Medulla oblongata (tissue), 1 donor: ENCODE results near the gene NEURL1.
"Not testable (repeated sequence)": the region's sequence is repeated elsewhere in the genome, so short reads cannot be mapped to it uniquely, and the experiment has no call there.

Source experiments
- DNase-seq: peaks from one replicate; pipeline ENCODE4 v3.0.0-alpha.2; 2015; ENCODE audit errors: extremely low spot score

NEURL1 gene

GRCh38 chr10:103493916-103494877 is 692 bp downstream of the NEURL1 start:
- DNase-seq: no peak

- no peak for DNase-seq
Observed at GRCh38 chr10:103495321-103495720, 1.8 kb downstream of the NEURL1 start.

- no peak for DNase-seq
Observed at GRCh38 chr10:103497161-103497915, 3.8 kb downstream of the NEURL1 start.

GRCh38 chr10:103498936-103499638 is 5.6 kb downstream of the NEURL1 start:
- DNase-seq: no peak

GRCh38 chr10:103499881-103500280 is 6.4 kb downstream of the NEURL1 start:
- DNase-seq: no peak

- no peak for DNase-seq
Observed at GRCh38 chr10:103500481-103500880, 7.0 kb downstream of the NEURL1 start.

- no peak for DNase-seq
Observed at GRCh38 chr10:103501186-103501585, 7.7 kb downstream of the NEURL1 start.

- DNase-seq: peak; percentile 7
Observed at GRCh38 chr10:103502849-103503660, 9.6 kb downstream of the NEURL1 start.

GRCh38 chr10:103503777-103504176 is 10.3 kb downstream of the NEURL1 start:
- not testable (repeated sequence) for DNase-seq

- DNase-seq: no peak
Observed at GRCh38 chr10:103504181-103504783, 10.8 kb downstream of the NEURL1 start.

- no peak for DNase-seq
Observed at GRCh38 chr10:103506061-103506460, 12.6 kb downstream of the NEURL1 start.

- DNase-seq: no peak
Observed at GRCh38 chr10:103507235-103508191, 14.0 kb downstream of the NEURL1 start.

GRCh38 chr10:103510046-103510685 is 16.7 kb downstream of the NEURL1 start:
- DNase-seq: no peak

- no peak for DNase-seq
Observed at GRCh38 chr10:103510791-103511752, 17.6 kb downstream of the NEURL1 start.

- DNase-seq: no peak
Observed at GRCh38 chr10:103512166-103512565, 18.7 kb downstream of the NEURL1 start.

- no peak for DNase-seq
Observed at GRCh38 chr10:103512591-103513379, 19.3 kb downstream of the NEURL1 start.
